GM12878 (cell line): ENCODE results near the gene MPV17. TPM values are rescaled to one million over a fixed set of nuclear protein-coding genes. Genes with fewer than 3 reads are reported as not detected.

Experiments used
- ATAC-seq: fragments of 200-7000 bp; cut with Tn5 transposase; 3 replicates; pipeline ENCODE4 v1.9.1; 2020; ENCODE audit warnings: mild to moderate bottlenecking, moderate library complexity
- BruUV-seq: library from RNA; stranded (reverse); fragments of 400-500 nt; replicated peaks from 2 replicates; lab custom pipeline; 2021; lab: Mats Ljungman, UMichigan
- CTCF ChIA-PET: fragments of 300-600 bp; sonication (Branson Sonifier 250); formaldehyde crosslinking; extraction: SDS; loops from one replicate; lab custom pipeline; 2021; ENCODE audit warnings: inconsistent platforms; lab: Yijun Ruan, JAX
- POLR2A ChIA-PET: fragments of 350-600 bp; formaldehyde crosslinking; extraction: SDS; loops from one replicate; lab custom pipeline; 2021; ENCODE audit warnings: inconsistent platforms; lab: Charles Lee
- RAD21 ChIA-PET: fragments of 300-600 bp; sonication (Branson Sonifier 250); formaldehyde crosslinking; loops from one replicate; lab custom pipeline; 2023; ENCODE audit warnings: antibody characterized with exemption; ENCODE audit not compliant: unreplicated experiment; lab: Charles Lee
- SMC1A ChIA-PET: fragments of 300-600 bp; sonication (Branson Sonifier 250); formaldehyde crosslinking; loops from one replicate; lab custom pipeline; 2023; ENCODE audit not compliant: unreplicated experiment, uncharacterized antibody; lab: Charles Lee
- DNase-seq: peaks from one replicate; pipeline ENCODE4 v3.0.0-alpha.2; 2011; ENCODE audit warnings: low read depth, low spot score
- FAIRE-seq: peaks from 3 replicates; lab custom pipeline; 2011; peaks lifted over from hg19 to GRCh38; lab: Jason Lieb, UNC
- H2AFZ ChIP-seq: 2 replicates; pipeline ENCODE4 v1.6.0; 2011; ENCODE audit warnings: low read depth, low read length, control low read depth; ENCODE audit not compliant: control insufficient read depth
- H3K27ac ChIP-seq: 2 replicates; pipeline ENCODE4 v1.5.1; 2011; ENCODE audit warnings: control low read depth; ENCODE audit not compliant: control insufficient read depth, insufficient read depth
- H3K27me3 ChIP-seq, 2 experiments: replicated peaks in 1 of 2; 2 replicates each; pipeline versions ENCODE4 v1.6.0 to v1.6.1; 2011; ENCODE audit warnings: low read length in 1 of 2; ENCODE audit not compliant: control insufficient read depth in 2 of 2, insufficient read depth in 2 of 2
- H3K36me3 ChIP-seq, 2 experiments: 2 replicates each; pipeline ENCODE4 v1.5.1; 2011; ENCODE audit warnings: low read length in 1 of 2; ENCODE audit not compliant: control insufficient read depth in 2 of 2, insufficient read depth in 2 of 2
- H3K4me1 ChIP-seq: 2 replicates; pipeline ENCODE4 v1.6.1; 2011; ENCODE audit warnings: mild to moderate bottlenecking, low read length, moderate library complexity, mixed read lengths; ENCODE audit not compliant: control insufficient read depth, insufficient read depth
- H3K4me2 ChIP-seq: 2 replicates; pipeline ENCODE4 v1.6.0; 2011; ENCODE audit warnings: control low read depth; ENCODE audit not compliant: control insufficient read depth, insufficient read depth
- H3K4me3 ChIP-seq: fragments of 200-600 bp; sonication (generic); 2 replicates; pipeline ENCODE4 v1.5.1; 2016
- H3K79me2 ChIP-seq: 2 replicates; pipeline ENCODE4 v1.6.0; 2011; ENCODE audit warnings: low read length; ENCODE audit not compliant: control insufficient read depth, insufficient read depth
- H3K9ac ChIP-seq: 2 replicates; pipeline ENCODE4 v1.8.0; 2011; ENCODE audit warnings: low read length, control low read depth, mixed read lengths; ENCODE audit not compliant: control insufficient read depth, insufficient read depth
- H3K9me3 ChIP-seq: replicated peaks from 3 replicates; pipeline ENCODE4 v1.5.1; 2011; ENCODE audit warnings: mild to moderate bottlenecking, low read length; ENCODE audit not compliant: control insufficient read depth, insufficient read depth
- H4K20me1 ChIP-seq: 2 replicates; pipeline ENCODE4 v1.6.0; 2011; ENCODE audit not compliant: control insufficient read depth, insufficient read depth
- BHLHE40 ChIP-seq, 2 experiments: fragments of 450-650 bp in 1 of 2; IDR thresholded peaks; 2 replicates each; pipeline ENCODE4 v1.6.1; 2011 to 2017; ENCODE audit warnings: low read depth in 2 of 2, borderline replicate concordance in 1 of 2, improper control_type of control experiment in 1 of 2, low read length in 1 of 2, mild to moderate bottlenecking in 1 of 2
- ETV6 ChIP-seq, 2 experiments: fragments of 450-650 bp in 1 of 2; IDR thresholded peaks in 1 of 2; conservative IDR thresholded peaks in 1 of 2; 2 replicates each; pipeline ENCODE4 v1.6.1; 2014; ENCODE audit warnings: antibody characterized with exemption in 1 of 2, borderline replicate concordance in 1 of 2, low read depth in 1 of 2, mild to moderate bottlenecking in 1 of 2, moderate library complexity in 1 of 2
- MEF2A ChIP-seq: IDR thresholded peaks from 2 replicates; pipeline ENCODE4 v1.6.1; 2011; ENCODE audit warnings: low read depth, mild to moderate bottlenecking, low read length, moderate library complexity; ENCODE audit not compliant: insufficient read depth
- MYB ChIP-seq: fragments of 150-350 bp; IDR thresholded peaks from 2 replicates; pipeline ENCODE4 v1.6.1; 2014; ENCODE audit warnings: mild to moderate bottlenecking, low read depth, low read length, borderline replicate concordance
- PAX5 ChIP-seq: IDR thresholded peaks from 2 replicates; pipeline ENCODE4 v1.6.1; 2011; ENCODE audit warnings: low read depth, low read length, borderline replicate concordance
- STAT1 ChIP-seq: fragments of 450-650 bp; conservative IDR thresholded peaks from 2 replicates; pipeline ENCODE4 v1.6.1; 2014; ENCODE audit warnings: antibody characterized with exemption, mild to moderate bottlenecking
- ZNF217 ChIP-seq: fragments of 450-650 bp; IDR thresholded peaks from 2 replicates; pipeline ENCODE4 v1.6.1; 2017; ENCODE audit warnings: antibody characterized with exemption, mild to moderate bottlenecking
- ZSCAN29 ChIP-seq: fragments of 450-650 bp; IDR thresholded peaks from 2 replicates; pipeline ENCODE4 v1.6.1; 2017; ENCODE audit warnings: mild to moderate bottlenecking, moderate library complexity
- WGBS: methylation state at CpG from one replicate; pipeline ENCODE4 v1.1.6; 2016; ENCODE audit warnings: low lambda C conversion rate; ENCODE audit not compliant: insufficient replicate concordance, insufficient coverage; ENCODE audit errors: missing lambda C conversion rate; 5-methylcytosine and 5-hydroxymethylcytosine counted together
- in situ Hi-C: fragments of 300-500 bp; cut with MboI; formaldehyde crosslinking; loops from 9 replicates; pipeline ENCODE4 v1.14.3; 2018; ENCODE audit warnings: mixed read lengths
- intact Hi-C: fragments of 100-400 bp; cut with micrococcal nuclease; formaldehyde crosslinking; loops from one replicate; pipeline ENCODE4 v1.14.2; 2022; ENCODE audit not compliant: unreplicated experiment
- polyA plus RNA-seq, 11 experiments: library from polyadenylated mRNA; depleted of rRNA in 4 of 11; unstranded in 6 of 11; stranded (reverse) in 5 of 11; fragments of >200 nt; fragmentation: Nextera tagmentation in 4 of 11; fragmentation: Illumina TruSeq in 1 of 11; extraction: Ambion mirVana in 4 of 11; extraction: Trizol in 1 of 11; gene quantifications; 1 replicate in 1 of 11; 2 replicates in 10 of 11; pipeline versions ENCODE4 v1.2.1 to v1.2.3, GENCODE V29; 2011 to 2016; ENCODE audit warnings: inconsistent platforms in 2 of 11, missing spikeins in 2 of 11, low read depth in 1 of 11
- total RNA-seq, 4 experiments: library from RNA; depleted of rRNA in 3 of 4; stranded (reverse); fragments of >200 nt in 3 of 4; fragmentation: Illumina TruSeq in 1 of 4; extraction: Trizol in 1 of 4; gene quantifications; 2 replicates each; pipeline versions ENCODE4 v1.2.1 to v1.2.3, GENCODE V29; 2013 to 2021
- TF ChIP-seq, protein P1 (sequence below), 3 experiments: IDR thresholded peaks in 2 of 3; conservative IDR thresholded peaks in 1 of 3; 2 replicates each; pipeline ENCODE4 v1.5.1; 2011; ENCODE audit warnings: low read depth in 3 of 3, low read length in 3 of 3, mild to moderate bottlenecking in 3 of 3, control low read depth in 2 of 3, moderate library complexity in 2 of 3, inconsistent platforms in 1 of 3, mixed read lengths in 1 of 3; ENCODE audit not compliant: control insufficient read depth in 2 of 3, insufficient read depth in 1 of 3; ENCODE audit errors: extremely low read depth in 1 of 3
- TF ChIP-seq, protein P2 (sequence below): fragments of 450-650 bp; IDR thresholded peaks from 2 replicates; pipeline ENCODE4 v1.6.1; 2017; ENCODE audit warnings: mild to moderate bottlenecking, moderate library complexity
- TF ChIP-seq, protein P3 (sequence below): fragments of 450-650 bp; IDR thresholded peaks from 2 replicates; pipeline ENCODE4 v1.6.1; 2016; ENCODE audit warnings: mild to moderate bottlenecking, moderate library complexity, borderline replicate concordance

MPV17 gene
- total and polyA plus RNA-seq, 10 of the 15 experiments (the other 5 are each of a cell fraction or from before 2014, with no cell fraction given): 63.4 to 143 (median 89.0) TPM

DNA sequence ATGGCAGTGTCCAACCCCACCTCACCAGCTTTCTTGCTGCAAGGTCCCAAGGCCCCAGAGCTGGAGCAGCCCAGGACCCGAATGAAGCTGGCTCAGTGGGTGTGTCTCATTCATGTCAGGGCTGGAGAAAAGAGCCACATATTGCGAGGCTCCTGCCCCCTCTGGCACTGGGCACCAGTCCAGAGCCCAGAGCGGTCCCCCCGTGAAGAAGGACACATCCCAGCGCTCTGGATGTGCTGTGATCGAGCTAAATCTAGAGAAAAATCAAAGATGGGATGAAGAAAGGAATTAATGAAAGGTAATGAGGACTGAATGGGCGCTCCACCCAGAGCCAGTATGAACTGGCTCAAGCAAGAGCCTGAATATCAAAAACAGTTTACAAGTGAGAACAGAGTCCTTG is 13.3 kb upstream of the MPV17 start:
- TF ChIP-seq MYB (no peak), ZNF217 (no peak), BHLHE40 (IDR thresholded peaks at IDR 0.05; ENCODE audit: borderline replicate concordance in 1 of 2, low read depth in 2 of 2, low read length in 1 of 2) (no peak), PAX5 (no peak), ZSCAN29 (no peak), ETV6 (conservative IDR thresholded peaks at IDR 0.05 in 1 of 2, IDR thresholded peaks at IDR 0.05 in 1 of 2; ENCODE audit: borderline replicate concordance in 1 of 2, low read depth in 1 of 2) (no peak), STAT1 (no peak), MEF2A (no peak)
- TF ChIP-seq, protein P1, sequence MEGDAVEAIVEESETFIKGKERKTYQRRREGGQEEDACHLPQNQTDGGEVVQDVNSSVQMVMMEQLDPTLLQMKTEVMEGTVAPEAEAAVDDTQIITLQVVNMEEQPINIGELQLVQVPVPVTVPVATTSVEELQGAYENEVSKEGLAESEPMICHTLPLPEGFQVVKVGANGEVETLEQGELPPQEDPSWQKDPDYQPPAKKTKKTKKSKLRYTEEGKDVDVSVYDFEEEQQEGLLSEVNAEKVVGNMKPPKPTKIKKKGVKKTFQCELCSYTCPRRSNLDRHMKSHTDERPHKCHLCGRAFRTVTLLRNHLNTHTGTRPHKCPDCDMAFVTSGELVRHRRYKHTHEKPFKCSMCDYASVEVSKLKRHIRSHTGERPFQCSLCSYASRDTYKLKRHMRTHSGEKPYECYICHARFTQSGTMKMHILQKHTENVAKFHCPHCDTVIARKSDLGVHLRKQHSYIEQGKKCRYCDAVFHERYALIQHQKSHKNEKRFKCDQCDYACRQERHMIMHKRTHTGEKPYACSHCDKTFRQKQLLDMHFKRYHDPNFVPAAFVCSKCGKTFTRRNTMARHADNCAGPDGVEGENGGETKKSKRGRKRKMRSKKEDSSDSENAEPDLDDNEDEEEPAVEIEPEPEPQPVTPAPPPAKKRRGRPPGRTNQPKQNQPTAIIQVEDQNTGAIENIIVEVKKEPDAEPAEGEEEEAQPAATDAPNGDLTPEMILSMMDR (IDR thresholded peaks at IDR 0.05 in 2 of 3, conservative IDR thresholded peaks at IDR 0.05 in 1 of 3; ENCODE audit: control insufficient read depth in 2 of 3, extremely low read depth in 1 of 3, insufficient read depth in 1 of 3, low read depth in 3 of 3, low read length in 3 of 3): no peak
- TF ChIP-seq, protein P2, sequence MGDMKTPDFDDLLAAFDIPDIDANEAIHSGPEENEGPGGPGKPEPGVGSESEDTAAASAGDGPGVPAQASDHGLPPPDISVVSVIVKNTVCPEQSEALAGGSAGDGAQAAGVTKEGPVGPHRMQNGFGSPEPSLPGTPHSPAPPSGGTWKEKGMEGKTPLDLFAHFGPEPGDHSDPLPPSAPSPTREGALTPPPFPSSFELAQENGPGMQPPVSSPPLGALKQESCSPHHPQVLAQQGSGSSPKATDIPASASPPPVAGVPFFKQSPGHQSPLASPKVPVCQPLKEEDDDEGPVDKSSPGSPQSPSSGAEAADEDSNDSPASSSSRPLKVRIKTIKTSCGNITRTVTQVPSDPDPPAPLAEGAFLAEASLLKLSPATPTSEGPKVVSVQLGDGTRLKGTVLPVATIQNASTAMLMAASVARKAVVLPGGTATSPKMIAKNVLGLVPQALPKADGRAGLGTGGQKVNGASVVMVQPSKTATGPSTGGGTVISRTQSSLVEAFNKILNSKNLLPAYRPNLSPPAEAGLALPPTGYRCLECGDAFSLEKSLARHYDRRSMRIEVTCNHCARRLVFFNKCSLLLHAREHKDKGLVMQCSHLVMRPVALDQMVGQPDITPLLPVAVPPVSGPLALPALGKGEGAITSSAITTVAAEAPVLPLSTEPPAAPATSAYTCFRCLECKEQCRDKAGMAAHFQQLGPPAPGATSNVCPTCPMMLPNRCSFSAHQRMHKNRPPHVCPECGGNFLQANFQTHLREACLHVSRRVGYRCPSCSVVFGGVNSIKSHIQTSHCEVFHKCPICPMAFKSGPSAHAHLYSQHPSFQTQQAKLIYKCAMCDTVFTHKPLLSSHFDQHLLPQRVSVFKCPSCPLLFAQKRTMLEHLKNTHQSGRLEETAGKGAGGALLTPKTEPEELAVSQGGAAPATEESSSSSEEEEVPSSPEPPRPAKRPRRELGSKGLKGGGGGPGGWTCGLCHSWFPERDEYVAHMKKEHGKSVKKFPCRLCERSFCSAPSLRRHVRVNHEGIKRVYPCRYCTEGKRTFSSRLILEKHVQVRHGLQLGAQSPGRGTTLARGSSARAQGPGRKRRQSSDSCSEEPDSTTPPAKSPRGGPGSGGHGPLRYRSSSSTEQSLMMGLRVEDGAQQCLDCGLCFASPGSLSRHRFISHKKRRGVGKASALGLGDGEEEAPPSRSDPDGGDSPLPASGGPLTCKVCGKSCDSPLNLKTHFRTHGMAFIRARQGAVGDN: no peak
- TF ChIP-seq, protein P3, sequence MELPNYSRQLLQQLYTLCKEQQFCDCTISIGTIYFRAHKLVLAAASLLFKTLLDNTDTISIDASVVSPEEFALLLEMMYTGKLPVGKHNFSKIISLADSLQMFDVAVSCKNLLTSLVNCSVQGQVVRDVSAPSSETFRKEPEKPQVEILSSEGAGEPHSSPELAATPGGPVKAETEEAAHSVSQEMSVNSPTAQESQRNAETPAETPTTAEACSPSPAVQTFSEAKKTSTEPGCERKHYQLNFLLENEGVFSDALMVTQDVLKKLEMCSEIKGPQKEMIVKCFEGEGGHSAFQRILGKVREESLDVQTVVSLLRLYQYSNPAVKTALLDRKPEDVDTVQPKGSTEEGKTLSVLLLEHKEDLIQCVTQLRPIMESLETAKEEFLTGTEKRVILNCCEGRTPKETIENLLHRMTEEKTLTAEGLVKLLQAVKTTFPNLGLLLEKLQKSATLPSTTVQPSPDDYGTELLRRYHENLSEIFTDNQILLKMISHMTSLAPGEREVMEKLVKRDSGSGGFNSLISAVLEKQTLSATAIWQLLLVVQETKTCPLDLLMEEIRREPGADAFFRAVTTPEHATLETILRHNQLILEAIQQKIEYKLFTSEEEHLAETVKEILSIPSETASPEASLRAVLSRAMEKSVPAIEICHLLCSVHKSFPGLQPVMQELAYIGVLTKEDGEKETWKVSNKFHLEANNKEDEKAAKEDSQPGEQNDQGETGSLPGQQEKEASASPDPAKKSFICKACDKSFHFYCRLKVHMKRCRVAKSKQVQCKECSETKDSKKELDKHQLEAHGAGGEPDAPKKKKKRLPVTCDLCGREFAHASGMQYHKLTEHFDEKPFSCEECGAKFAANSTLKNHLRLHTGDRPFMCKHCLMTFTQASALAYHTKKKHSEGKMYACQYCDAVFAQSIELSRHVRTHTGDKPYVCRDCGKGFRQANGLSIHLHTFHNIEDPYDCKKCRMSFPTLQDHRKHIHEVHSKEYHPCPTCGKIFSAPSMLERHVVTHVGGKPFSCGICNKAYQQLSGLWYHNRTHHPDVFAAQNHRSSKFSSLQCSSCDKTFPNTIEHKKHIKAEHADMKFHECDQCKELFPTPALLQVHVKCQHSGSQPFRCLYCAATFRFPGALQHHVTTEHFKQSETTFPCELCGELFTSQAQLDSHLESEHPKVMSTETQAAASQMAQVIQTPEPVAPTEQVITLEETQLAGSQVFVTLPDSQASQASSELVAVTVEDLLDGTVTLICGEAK: no peak
- Histone ChIP-seq H4K20me1 (no peaks in the 10 kb centered on the region), H3K27me3 (no peaks in the 10 kb centered on the region), H3K4me3 (no peak overlapping the region), H3K27ac (no peak overlapping the region), H2AFZ (no peak overlapping the region), H3K79me2 (no peaks in the 10 kb centered on the region), H3K9me3 (no peaks in the 10 kb centered on the region), H3K4me1 (no peaks in the 10 kb centered on the region), H3K4me2 (no peak overlapping the region), H3K36me3 (peaks cover 21 to 22% of the 10 kb centered on the region in 2 experiments), H3K9ac (no peak overlapping the region)
- intact Hi-C loops: no loop called here
- no peak for DNase-seq
- ChIA-PET RAD21 (no interaction called here), CTCF (interaction anchor here (2.0 kb wide), 1 partner anchor 33 kb away, joined by 7 read pairs; no protein-coding TSS in a partner anchor), SMC1A (no interaction called here), POLR2A (no interaction called here)
- BruUV-seq: no TSS peak
- FAIRE-seq: no peak
- no peak for ATAC-seq
- 97% methylated on average over 7 of the region's 7 CpGs for WGBS
- in situ Hi-C loops: no loop called here
